ENCODE data around the gene RPS6KC1. TPM values are rescaled to one million over a fixed set of nuclear protein-coding genes. Genes with fewer than 3 reads are reported as not detected.

Gene RPS6KC1
- total RNA-seq, 1 experiment from 2014 or later: 16.9 TPM

DNA sequence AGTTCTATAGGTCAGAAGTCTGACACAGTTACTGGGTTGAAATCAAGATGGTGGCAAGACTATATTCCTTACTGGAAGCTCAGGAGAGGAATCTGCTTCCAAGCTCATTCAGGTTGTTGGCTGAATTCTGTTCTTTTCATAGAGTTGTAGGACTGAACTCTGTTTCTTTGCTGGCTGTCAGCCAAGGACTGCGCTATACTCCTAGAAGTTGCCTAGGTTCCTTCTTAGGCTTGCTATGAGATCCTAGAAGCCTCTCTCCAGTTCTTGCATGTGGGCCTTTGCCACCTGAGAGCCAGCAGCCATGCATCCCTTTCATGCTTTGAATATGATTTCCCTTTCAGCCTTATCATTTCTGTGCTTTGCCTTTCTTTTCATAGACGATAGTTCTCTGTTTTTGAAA, 176.4 kb downstream of the RPS6KC1 start:
- H4K20me1 ChIP-seq (ENCODE audit: control insufficient read depth, insufficient read depth, insufficient read length): no peaks in the 10 kb centered on the region
- H2BK12ac ChIP-seq (ENCODE audit: insufficient read length, low read depth, low read length): no peak overlapping the region
- H3K23ac ChIP-seq (ENCODE audit: insufficient read length, low read depth, low read length): no peak overlapping the region
- Mint-ChIP-seq H3K4me3 (no peak overlapping the region), H3K9me3 (no peaks in the 10 kb centered on the region), H3K36me3 (ENCODE audit: insufficient read depth in 1 of 3, low read depth in 3 of 3) (no peaks in the 10 kb centered on the region), H3K27ac (no peak overlapping the region), H3K27me3 (ENCODE audit: low read depth) (peaks cover 24% of the 10 kb centered on the region), H3K4me1 (peaks cover 14 to 22% of the 10 kb centered on the region in 2 experiments)
- H3K14ac ChIP-seq (ENCODE audit: insufficient read depth, low read length): no peak overlapping the region
- no peak overlapping the region for H2BK20ac ChIP-seq (ENCODE audit: low read depth, low read length, poor library complexity, severe bottlenecking)
- H3K4ac ChIP-seq (ENCODE audit: low read depth, low read length): no peak overlapping the region
- H3K18ac ChIP-seq (ENCODE audit: insufficient read length, low read depth, low read length): no peak overlapping the region
- no peaks in the 10 kb centered on the region for H3K79me1 ChIP-seq (ENCODE audit: insufficient read depth, low read depth, low read length, poor library complexity, severe bottlenecking)
- H2AK5ac ChIP-seq (ENCODE audit: insufficient read length, low read length): no peak overlapping the region
- H3K4me2 ChIP-seq (ENCODE audit: insufficient read depth, insufficient read length, low read length): no peak overlapping the region
- WGBS (ENCODE audit: extremely low coverage, insufficient read length, low lambda C conversion rate): no CpG with 5 or more reads among the region's 2 CpGs
- no peak overlapping the region for H2BK5ac ChIP-seq (ENCODE audit: insufficient read length, low read length)
- H2BK120ac ChIP-seq (ENCODE audit: low read depth, low read length, poor library complexity, severe bottlenecking): no peak overlapping the region
- H4K91ac ChIP-seq (ENCODE audit: insufficient read length, low read depth, low read length): no peak overlapping the region
- H3K56ac ChIP-seq (ENCODE audit: insufficient read length, low read depth, low read length): no peak overlapping the region
- no peak overlapping the region for H3T11ph ChIP-seq (ENCODE audit: low read length)
- no peak for DNase-seq
- H4K8ac ChIP-seq (replicated peaks; ENCODE audit: insufficient read length, low read depth, low read length): no peak overlapping the region
- no peak for TF ChIP-seq CTCF (conservative IDR thresholded peaks at IDR 0.05)
- no peaks in the 10 kb centered on the region for H3K23me2 ChIP-seq (ENCODE audit: insufficient read length, low read depth, low read length, poor library complexity, severe bottlenecking)
- H4K5ac ChIP-seq (ENCODE audit: insufficient read length, low read depth, low read length): no peak overlapping the region
- peaks cover 5% of the 10 kb centered on the region; the same call in 1 of the 2 replicates for H3K4me1 ChIP-seq (ENCODE audit: insufficient read depth, low read length)
- H2BK15ac ChIP-seq (ENCODE audit: low read depth, low read length): no peak overlapping the region
- H3K79me2 ChIP-seq (ENCODE audit: insufficient read depth, low read length): no peaks in the 10 kb centered on the region
- no peak overlapping the region for H2AFZ ChIP-seq (ENCODE audit: low read length)
- no peak overlapping the region for H3K9ac ChIP-seq (ENCODE audit: extremely low read depth, insufficient read length, low read length)
- H3K27me3 ChIP-seq (ENCODE audit: insufficient read depth, low read length): no peaks in the 10 kb centered on the region
- no peaks in the 10 kb centered on the region for H3K9me3 ChIP-seq (ENCODE audit: control insufficient read depth, low read depth, low read length)
- H3K27ac ChIP-seq (ENCODE audit: insufficient read length, low read depth, low read length): no peak overlapping the region

Data from H9 (cell line).